ENCODE data around the gene HM13. TPM values are rescaled to one million over a fixed set of nuclear protein-coding genes. Genes with fewer than 3 reads are reported as not detected.
"Not testable (repeated sequence)": the region's sequence is repeated elsewhere in the genome, so short reads cannot be mapped to it uniquely, and the experiment has no call there.

Gene HM13
- total RNA-seq, 2 experiments from 2014 or later, result 51.3 to 148 TPM

- intact Hi-C loops (cut with micrococcal nuclease; ENCODE audit: unreplicated experiment), result no loop called here
Observed at GRCh38 chr20:31607640-31608250, 93.5 kb downstream of the HM13 start.

GRCh38 chr20:31608251-31608945, 94.2 kb downstream of the HM13 start:
- CTCF ChIA-PET (ENCODE audit: unreplicated experiment), result interaction anchor here (0.9 kb wide), 1 partner anchor 41 kb away, joined by 3 read pairs; no protein-coding TSS in a partner anchor
- H3K9me3 ChIP-seq (ENCODE audit: low read length), result no peaks in the 10 kb centered on the region
- no peak for DNase-seq (ENCODE audit: low spot score)
- no peaks in the 10 kb centered on the region for H3K79me2 ChIP-seq (ENCODE audit: insufficient read depth, low read depth, low read length)
- intact Hi-C loops (cut with micrococcal nuclease; ENCODE audit: unreplicated experiment), result no loop called here
- POLR2A ChIA-PET, result interaction anchor here (1.2 kb wide), 1 partner anchor 76 kb away, joined by 3 read pairs; no protein-coding TSS in a partner anchor
- no peaks in the 10 kb centered on the region for H3K9me2 ChIP-seq (ENCODE audit: insufficient read depth, low read length)
- BruUV-seq (replicated peaks), result no TSS peak
- no peak overlapping the region for H3K27ac ChIP-seq (ENCODE audit: low read depth, low read length, poor library complexity, severe bottlenecking)
- peaks cover 20% of the 10 kb centered on the region for H3K4me1 ChIP-seq (ENCODE audit: insufficient read depth, low read length, poor library complexity, severe bottlenecking)
- H4K20me1 ChIP-seq (ENCODE audit: insufficient read depth, low read length), result no peaks in the 10 kb centered on the region
- no peak for TF ChIP-seq CTCF (conservative IDR thresholded peaks at IDR 0.05; ENCODE audit: low read length)
- TF ChIP-seq EZH2phosphoT487 (IDR thresholded peaks at IDR 0.05; ENCODE audit: borderline replicate concordance, low read depth, low read length), result no peak
- no peak overlapping the region for H3K4me3 ChIP-seq (ENCODE audit: low read depth, low read length, poor library complexity, severe bottlenecking)
- H2AFZ ChIP-seq (ENCODE audit: low read length), result no peak overlapping the region
- H3K4me2 ChIP-seq (ENCODE audit: low read length), result no peak overlapping the region
- no peaks in the 10 kb centered on the region for H3K36me3 ChIP-seq (ENCODE audit: insufficient read depth, low read length)

More at GRCh38 chr20:31607640-31608250, 93.5 kb downstream of the HM13 start:
- no peak for DNase-seq (ENCODE audit: low spot score)
- H2AFZ ChIP-seq (ENCODE audit: low read length), result no peak overlapping the region
- no peak overlapping the region for H3K4me2 ChIP-seq (ENCODE audit: low read length)
- ChIA-PET CTCF (ENCODE audit: unreplicated experiment) (interaction anchor here (0.9 kb wide), 1 partner anchor 41 kb away, joined by 3 read pairs; no protein-coding TSS in a partner anchor), POLR2A (interaction anchor here (1.2 kb wide), 1 partner anchor 75 kb away, joined by 3 read pairs; no protein-coding TSS in a partner anchor)
- no peaks in the 10 kb centered on the region for H3K36me3 ChIP-seq (ENCODE audit: insufficient read depth, low read length)
- H3K79me2 ChIP-seq (ENCODE audit: insufficient read depth, low read depth, low read length), result no peaks in the 10 kb centered on the region
- peaks cover 20% of the 10 kb centered on the region for H3K4me1 ChIP-seq (ENCODE audit: insufficient read depth, low read length, poor library complexity, severe bottlenecking)
- H3K27ac ChIP-seq (ENCODE audit: low read depth, low read length, poor library complexity, severe bottlenecking), result no peak overlapping the region
- no peaks in the 10 kb centered on the region for H3K9me2 ChIP-seq (ENCODE audit: insufficient read depth, low read length)
- no peak overlapping the region for H3K4me3 ChIP-seq (ENCODE audit: low read depth, low read length, poor library complexity, severe bottlenecking)
- no peaks in the 10 kb centered on the region for H3K9me3 ChIP-seq (ENCODE audit: low read length)
- TF ChIP-seq EZH2phosphoT487 (IDR thresholded peaks at IDR 0.05; ENCODE audit: borderline replicate concordance, low read depth, low read length) (no peak), CTCF (conservative IDR thresholded peaks at IDR 0.05; ENCODE audit: low read length) (no peak)
- H4K20me1 ChIP-seq (ENCODE audit: insufficient read depth, low read length), result no peaks in the 10 kb centered on the region
- no TSS peak for BruUV-seq (replicated peaks)

- DNase-seq (ENCODE audit: low spot score); H3K4me3 ChIP-seq (ENCODE audit: low read depth, low read length, poor library complexity, severe bottlenecking); H2AFZ ChIP-seq (ENCODE audit: low read length); H3K9me3 ChIP-seq (ENCODE audit: low read length); H4K20me1 ChIP-seq (ENCODE audit: insufficient read depth, low read length); H3K36me3 ChIP-seq (ENCODE audit: insufficient read depth, low read length); H3K79me2 ChIP-seq (ENCODE audit: insufficient read depth, low read depth, low read length); H3K4me1 ChIP-seq (ENCODE audit: insufficient read depth, low read length, poor library complexity, severe bottlenecking); BruUV-seq (replicated peaks); H3K9me2 ChIP-seq (ENCODE audit: insufficient read depth, low read length); H3K27ac ChIP-seq (ENCODE audit: low read depth, low read length, poor library complexity, severe bottlenecking): not testable (repeated sequence)
- ChIA-PET POLR2A (interaction anchor here (0.5 to 3.0 kb wide), 7 partner anchors 8 to 106 kb away, joined by 3 to 25 read pairs (median 4); no protein-coding TSS in a partner anchor), CTCF (ENCODE audit: unreplicated experiment) (interaction anchor here (1.2 to 2.7 kb wide), 8 partner anchors 15 to 72 kb away, joined by 3 to 22 read pairs (median 12); no protein-coding TSS in a partner anchor)
- intact Hi-C loops (cut with micrococcal nuclease; ENCODE audit: unreplicated experiment), result loop anchor here (1.0 to 2.0 kb wide), 2 partner anchors 29 to 52 kb away; no protein-coding TSS in a partner anchor
- 0 out of 2 replicates have a peak overlapping the region, but pooled peaks have one; percentile 37 for H3K4me2 ChIP-seq (ENCODE audit: low read length)
Observed at GRCh38 chr20:31612271-31612640, 98.0 kb downstream of the HM13 start.
